Heart left ventricle (tissue), 13 donors: ENCODE measurements around the gene ZNF512.

ENCODE experiments used
- POLR2A ChIP-seq, 2 donors: fragments of 450-650 bp; IDR thresholded peaks; one replicate each; pipeline ENCODE4 v1.6.1; 2017; ENCODE audit warnings: antibody characterized with exemption in 2 of 2, mild to moderate bottlenecking in 2 of 2, moderate library complexity in 2 of 2
- TF ChIP-seq, protein P1 (sequence below), 12 donors: fragments of 200-600 bp; sonication (generic) in 4 of 12; IDR thresholded peaks; one replicate each; pipeline versions ENCODE4 v1.5.0 to v1.8.0; 2018 to 2022; ENCODE audit warnings: antibody characterized with exemption in 12 of 12, mild to moderate bottlenecking in 5 of 12
- donor health status: ischemic (EF 13 %, LVEDD 7.1; RV severe dilation, severe dysfunction).
- donor health status: DM: no; HTN: yes; CAD: no.
- donor health status: DM: no; HTN: no; CAD: no.
- donor health status: ischemic (EF 25% LVEDD 6.9; RV normal size, moderate dysfunction).
- donor health status: ischemic (EF 25% LVEDD 5.7; RV mildly dilated, moderate dysfunction).
- donor health status: ischemic (EF 35%, LVEDD 5.7; RV mildly dilated, moderate dysfunction).
- donor health status: nonischemic (EF 11% LVEDD 7.7; RV severe dilation, severe dysfunction).
- donor health status: DM: yes; HTN: yes; CAD: no.
- donor health status: PGD.
- donor health status: ischemic (EF 29% LVEDD 5.4; RV normal size, mild dysfunction).
- donor health status: nonischemic (EF 23%, LVEDD 6.1; RV moderate dilation, normal function).

DNA sequence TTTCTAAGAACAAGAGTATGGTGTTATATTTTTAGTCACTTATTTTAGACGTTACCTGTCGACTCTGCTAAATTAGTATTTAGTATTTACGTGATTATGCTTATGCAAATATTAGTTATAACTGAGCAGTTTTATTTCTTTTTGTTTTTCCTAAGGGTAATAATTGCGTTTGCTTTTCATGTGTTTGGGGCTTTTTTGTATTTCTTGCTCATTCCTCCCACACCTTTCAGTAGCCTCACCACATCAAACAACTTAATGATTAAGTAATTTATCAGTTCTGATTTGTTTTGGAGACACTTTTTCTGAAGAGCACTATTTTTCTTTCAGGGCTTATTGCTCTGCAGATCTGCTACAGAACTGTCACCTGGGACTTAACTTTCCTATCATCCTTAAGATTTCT lies 88.4 kb downstream of the ZNF512 start:
- TF ChIP-seq POLR2A (IDR thresholded peaks at IDR 0.05) = no peak
- TF ChIP-seq, protein P1, sequence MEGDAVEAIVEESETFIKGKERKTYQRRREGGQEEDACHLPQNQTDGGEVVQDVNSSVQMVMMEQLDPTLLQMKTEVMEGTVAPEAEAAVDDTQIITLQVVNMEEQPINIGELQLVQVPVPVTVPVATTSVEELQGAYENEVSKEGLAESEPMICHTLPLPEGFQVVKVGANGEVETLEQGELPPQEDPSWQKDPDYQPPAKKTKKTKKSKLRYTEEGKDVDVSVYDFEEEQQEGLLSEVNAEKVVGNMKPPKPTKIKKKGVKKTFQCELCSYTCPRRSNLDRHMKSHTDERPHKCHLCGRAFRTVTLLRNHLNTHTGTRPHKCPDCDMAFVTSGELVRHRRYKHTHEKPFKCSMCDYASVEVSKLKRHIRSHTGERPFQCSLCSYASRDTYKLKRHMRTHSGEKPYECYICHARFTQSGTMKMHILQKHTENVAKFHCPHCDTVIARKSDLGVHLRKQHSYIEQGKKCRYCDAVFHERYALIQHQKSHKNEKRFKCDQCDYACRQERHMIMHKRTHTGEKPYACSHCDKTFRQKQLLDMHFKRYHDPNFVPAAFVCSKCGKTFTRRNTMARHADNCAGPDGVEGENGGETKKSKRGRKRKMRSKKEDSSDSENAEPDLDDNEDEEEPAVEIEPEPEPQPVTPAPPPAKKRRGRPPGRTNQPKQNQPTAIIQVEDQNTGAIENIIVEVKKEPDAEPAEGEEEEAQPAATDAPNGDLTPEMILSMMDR (IDR thresholded peaks at IDR 0.05) = no peak
